Pons (tissue), 1 donor: Measurements from ENCODE around the gene FMNL2.

Experiments used
- DNase-seq: peaks from one replicate; pipeline ENCODE4 v3.0.0-alpha.2; 2016; ENCODE audit warnings: low spot score

The FMNL2 gene

DNA sequence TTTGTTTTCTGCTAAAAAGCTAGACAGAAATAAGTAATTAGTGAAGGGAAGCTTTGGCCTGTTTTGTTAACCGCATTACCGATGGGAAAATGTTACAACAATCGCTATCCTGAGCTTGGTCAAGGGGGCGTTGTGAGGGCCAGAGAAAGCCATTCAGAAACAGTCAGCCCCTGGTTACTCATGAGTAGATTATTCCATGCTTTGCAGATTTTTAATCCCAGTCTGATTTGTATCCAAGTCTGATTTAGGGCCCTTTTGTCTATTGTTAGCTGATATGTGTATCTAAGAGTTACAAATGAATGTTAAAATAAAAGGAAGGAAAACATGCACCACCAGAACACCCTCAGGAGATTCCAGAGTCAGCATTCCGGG lies 283.2 kb downstream of the FMNL2 start:
- no peak for DNase-seq

DNA sequence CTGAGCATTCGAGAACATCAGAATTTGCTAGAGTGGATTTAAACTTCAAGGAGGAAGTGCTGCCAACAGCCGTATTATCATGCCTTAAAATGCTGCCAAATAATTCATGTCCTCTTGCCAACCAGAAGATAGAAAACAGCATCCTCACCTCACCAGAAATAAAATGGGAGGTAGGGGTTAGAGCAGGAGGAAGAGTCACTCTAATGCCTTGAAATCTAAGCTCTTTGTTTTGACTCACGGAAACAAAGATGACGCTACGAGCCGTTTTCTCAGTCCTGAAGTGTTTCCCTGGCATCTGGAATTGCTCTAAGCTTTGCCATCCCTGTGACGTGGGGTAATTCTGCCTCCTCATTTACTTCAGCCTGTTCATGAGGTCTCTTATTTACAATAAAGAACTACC lies 285.2 kb downstream of the FMNL2 start:
- DNase-seq = no peak

DNA sequence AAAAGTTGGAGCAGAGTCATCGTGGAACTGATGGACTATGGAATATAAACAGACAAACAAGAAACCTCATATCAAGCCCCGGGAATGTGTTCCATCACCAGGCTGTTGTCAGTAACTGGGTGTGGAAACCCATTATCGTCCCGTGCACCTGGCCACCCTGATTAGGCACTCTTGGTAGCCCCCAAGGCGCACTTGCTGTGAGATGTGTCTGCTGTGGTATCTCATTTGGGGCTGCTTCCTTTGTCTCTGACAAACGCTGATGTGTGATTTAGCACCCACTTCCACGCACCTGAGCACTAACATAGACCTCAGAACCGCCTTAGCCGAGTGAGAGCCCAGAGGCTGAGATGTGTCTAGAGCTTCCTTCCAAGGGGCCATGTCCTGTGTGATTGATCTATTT lies 286.0 kb downstream of the FMNL2 start:
- no peak for DNase-seq

DNA sequence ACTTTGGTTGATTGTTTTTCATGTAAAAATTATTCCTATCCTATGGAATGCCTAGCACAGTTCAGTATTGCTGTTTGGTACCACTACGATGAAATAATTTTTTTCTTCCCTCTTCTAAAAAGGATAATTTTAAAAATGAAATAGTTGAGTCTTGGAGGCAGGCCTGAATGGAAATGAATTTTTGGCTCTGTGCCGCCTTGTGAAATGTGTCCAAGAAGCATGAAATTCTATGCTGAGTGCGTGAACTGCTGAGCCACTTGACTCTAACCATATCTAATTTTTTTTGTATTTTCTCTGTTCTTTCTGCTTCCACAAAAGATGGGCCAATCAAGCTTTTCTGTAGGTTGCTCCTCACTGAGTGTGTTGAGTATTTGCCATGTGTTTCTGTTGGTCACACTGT lies 287.2 kb downstream of the FMNL2 start:
- no peak for DNase-seq

DNA sequence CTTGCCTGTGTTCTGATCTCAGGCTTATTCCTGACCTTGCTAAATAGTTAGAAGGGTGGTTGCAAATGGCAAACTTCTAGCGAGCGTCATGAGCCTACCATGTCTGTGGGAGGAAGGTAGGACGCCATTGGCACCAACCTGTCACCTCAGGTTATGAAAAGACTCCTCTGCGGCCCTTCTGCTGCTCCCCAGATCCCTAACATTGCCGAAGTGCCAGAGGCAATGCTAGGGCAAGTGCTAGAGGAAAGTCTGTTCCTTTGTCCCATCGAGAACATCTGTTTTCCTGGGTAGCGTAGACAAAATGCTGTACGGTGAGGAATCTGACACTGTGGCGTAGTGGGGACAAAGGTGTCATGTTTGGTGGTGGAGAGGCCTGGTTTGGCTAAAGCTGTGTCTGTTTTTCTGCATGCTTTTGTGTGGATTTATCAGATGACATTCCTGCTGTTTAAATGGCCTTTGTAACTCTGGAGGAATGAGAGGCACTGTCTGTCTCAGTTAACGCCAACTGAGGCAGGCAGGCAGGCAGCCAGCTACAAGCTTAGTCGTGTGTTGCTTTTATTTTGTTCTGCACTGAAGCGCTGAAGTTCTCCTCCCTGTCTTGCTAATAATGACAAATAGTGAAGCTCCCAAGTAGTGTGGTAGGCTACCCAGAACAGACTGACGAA lies 288.2 kb downstream of the FMNL2 start:
- peak; percentile 80 for DNase-seq

DNA sequence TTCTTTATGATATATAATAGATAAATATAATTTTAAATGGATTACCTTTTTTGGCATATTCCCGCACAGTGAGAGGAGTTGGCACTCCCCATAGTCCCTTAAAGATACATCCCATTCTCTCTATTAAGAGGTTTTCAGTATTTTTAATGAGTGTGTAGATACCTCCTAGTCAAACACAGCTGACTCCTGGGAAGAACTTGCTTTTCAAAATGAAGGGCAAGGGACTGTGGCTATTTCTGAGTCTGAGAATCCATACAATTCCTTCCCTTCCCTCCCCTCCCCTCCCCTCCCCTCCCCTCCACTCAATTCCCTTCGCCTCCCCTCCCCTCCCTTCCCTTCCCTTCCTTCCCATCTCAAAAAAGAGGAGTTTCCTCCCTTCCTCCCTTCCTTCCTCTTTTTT lies 288.8 kb downstream of the FMNL2 start:
- DNase-seq = no peak

DNA sequence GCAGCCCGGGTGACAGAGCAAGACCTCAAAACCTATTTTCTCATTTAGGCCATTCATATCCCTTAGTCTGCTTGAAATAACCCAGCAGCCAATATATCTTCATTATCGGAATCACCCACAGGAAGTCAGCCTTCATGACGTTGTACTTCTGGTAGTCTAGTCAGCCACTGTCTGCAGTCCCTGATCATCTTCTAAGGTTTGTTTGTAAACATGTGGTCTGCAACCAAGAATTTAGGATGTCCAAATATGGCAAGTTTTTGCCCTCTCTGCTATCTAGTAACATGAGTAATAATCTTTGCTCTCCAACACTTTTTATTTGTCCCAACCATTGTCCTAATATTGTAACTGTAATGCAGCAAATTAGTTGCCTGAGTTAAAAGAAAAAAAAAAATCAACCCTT lies 289.8 kb downstream of the FMNL2 start:
- DNase-seq = no peak

DNA sequence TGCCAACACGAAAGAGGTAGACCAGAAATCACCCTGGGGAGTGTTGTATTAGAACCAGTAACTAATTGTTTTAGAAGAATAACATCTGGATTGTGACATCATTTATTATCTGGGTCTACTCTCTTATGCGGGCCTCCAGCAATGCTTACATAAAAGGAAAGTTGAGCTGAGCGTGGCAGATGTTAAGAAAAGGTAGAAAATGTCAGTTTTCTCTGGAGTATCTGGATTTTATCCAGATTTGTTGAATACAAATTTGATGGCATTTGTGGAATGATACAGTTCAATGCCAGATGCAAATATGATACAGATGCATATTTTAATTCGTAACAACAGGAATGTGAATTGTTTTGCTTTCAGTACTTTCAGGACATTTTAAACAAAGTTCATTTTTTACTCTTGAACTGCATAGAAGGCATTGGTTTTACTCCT lies 292.0 kb downstream of the FMNL2 start:
- no peak for DNase-seq

DNA sequence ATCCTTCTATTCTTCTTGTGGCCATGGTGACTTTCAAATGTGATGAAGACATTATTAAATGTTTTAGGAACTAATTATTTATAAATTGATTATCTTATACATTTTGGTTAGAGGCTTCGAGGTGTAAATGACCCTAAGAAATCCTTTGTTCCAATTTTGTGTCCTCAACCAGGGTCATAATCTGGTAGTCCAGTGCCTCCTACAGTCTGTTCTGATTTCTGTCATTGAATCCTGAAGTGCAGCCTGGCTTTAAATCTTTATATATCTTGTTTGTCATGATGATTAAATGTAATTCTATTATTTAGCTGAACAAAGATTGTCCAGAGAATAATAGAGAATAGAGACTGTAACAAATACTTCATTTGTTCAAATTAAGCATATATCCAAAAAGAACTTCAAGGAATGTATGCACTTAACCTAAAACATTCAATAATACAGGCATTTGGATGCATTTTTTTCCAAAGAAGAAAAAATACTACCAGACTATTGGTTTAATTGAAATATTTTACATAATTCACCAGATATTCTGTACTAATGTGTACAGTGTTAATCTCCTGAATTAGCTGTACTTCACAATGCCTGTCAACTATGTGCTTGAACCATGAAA lies 292.5 kb downstream of the FMNL2 start:
- DNase-seq = peak; percentile 85

DNA sequence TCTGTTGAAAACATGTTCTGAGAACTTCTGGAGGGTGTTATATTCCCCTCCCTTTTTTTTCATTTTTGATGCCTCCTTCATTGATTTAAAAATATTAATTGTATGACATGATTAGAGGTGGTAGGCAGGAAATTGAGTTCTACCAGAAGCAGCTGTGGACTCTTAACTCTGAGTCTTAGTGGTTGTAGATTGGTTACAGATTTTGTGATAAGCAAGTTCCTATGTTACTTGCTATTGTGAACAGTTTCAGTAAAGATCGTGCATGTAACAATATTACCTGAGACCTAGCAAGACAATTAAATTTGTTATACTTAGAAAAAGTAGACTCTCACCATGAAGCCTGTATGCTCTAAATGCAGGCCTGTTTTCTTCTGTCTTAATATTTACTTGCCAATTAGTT lies 294.2 kb downstream of the FMNL2 start:
- DNase-seq = no peak

DNA sequence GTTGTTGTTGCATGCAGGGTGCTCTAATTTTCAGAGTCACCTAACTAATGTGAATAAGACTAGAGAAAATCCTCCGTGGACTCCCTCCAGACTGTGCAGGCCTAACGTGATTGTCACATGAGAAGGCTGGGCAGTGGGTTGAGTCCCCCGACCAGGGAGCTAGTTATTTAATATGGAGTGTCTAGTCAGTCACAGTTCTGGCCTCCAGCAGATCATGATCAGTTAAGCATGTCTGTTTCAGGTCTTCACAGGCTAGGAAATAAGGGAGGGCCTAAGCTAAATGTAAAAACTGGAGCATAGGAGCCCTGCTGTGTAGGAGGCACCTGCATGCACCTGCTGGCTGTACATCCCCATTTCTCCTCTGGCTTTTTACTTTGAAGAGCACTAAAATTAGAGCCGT lies 295.5 kb downstream of the FMNL2 start:
- DNase-seq = no peak

DNA sequence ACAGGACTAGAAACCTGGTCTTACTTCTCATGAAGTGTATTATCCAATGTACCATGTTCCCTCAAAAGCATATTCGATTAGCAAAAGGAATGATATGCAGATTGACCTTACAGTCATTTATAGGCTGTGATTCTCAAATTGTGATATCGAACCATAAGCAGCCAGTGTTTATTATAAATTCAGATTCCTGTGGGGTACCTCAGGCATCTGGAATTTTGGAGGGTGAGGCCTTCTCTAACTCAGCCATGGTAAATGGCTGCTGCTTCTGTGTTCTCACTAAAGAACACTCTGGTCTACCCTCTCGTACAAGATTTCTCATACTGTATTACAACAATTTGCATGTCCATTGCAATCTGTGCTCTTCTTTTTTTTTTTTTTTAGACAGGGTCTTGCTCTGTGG lies 297.8 kb downstream of the FMNL2 start:
- no peak for DNase-seq

DNA sequence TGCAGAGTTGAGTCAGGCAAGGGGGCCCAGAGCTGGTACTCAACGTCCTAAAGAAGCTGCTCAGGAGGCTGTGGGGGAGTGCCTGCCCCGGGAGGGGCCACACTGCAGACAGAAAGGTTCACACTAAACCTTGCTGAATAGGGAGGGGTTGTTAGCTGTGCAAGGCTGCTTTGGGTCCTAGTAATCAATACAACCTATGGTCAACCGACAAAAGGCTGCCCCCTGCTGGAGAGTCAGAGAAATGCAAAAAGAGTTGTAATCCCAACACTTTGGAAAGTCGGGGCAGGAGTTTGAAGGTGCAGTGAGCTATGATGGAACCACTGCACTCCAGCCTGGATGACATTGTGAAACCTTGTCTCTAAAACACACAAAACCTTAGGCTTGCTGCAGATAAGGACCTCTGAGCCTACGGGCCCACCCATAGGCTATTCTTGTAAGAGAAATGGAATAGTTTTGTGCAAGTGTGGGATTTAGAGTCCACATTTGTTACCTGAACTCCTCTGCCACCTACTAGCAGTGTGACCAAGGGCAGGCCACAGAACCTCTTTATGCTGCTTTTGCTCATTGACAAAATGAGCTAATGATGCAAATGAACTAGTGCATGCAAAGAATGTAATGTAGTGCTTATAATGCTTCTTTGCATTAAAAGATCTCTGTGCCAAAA lies 300.8 kb downstream of the FMNL2 start:
- DNase-seq = peak; percentile 69

DNA sequence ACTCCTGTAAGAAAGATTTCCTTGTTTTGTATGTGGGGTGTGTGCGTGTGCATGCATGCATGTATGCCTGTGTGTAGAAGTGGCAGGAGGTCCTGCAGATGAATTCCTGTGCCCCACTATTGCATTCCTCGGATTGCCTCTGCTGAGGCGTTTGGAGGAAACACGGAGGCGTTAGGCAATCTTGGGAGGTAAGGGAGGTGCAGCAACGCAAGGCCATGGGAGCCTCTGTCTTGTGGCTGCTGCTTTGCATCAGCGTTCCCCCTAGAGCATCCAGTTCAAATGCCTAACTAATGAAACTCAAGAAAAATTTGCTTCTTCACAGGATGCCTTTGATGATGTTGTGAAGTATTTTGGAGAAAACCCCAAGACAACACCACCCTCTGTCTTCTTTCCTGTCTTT lies 302.3 kb downstream of the FMNL2 start:
- DNase-seq = no peak

DNA sequence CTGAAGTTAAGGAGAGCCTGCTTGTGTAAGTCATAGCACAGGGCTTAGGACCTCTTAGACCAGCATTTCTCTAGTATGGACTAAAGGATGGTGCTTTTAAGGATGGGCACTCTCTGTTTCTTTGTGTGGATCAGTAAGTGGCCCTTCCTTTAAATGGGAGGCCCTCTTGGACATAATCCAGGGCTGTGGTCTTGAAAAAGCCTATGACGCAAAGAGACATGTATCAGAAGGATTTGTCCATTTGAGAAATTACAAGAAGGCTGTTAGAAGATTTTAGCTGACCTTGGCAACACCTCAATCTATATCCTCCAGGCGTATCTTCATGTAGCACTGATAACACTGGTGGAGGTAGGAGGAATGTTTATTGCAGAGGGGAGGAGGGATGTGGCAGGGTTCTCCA lies 303.1 kb downstream of the FMNL2 start:
- no peak for DNase-seq

DNA sequence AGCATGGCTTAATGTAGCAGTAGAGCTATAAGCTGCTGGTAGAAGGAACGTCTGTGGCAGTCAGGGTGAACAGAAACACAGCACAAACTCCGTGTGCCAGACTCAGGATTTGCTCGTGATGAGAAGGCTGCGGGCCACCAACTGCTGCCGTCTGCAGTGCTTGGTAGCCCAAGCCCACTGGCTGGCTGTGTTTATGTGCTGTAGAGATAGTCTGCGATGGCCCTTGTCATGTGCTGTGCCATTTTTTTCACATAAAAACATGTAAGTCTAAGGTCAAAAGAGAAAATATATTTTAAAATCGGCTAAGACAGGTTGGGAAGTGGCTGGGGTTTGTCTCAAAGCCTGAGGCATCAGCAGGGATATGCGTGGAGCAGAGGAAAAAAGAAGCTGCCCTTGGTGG lies 303.6 kb downstream of the FMNL2 start:
- no peak for DNase-seq

DNA sequence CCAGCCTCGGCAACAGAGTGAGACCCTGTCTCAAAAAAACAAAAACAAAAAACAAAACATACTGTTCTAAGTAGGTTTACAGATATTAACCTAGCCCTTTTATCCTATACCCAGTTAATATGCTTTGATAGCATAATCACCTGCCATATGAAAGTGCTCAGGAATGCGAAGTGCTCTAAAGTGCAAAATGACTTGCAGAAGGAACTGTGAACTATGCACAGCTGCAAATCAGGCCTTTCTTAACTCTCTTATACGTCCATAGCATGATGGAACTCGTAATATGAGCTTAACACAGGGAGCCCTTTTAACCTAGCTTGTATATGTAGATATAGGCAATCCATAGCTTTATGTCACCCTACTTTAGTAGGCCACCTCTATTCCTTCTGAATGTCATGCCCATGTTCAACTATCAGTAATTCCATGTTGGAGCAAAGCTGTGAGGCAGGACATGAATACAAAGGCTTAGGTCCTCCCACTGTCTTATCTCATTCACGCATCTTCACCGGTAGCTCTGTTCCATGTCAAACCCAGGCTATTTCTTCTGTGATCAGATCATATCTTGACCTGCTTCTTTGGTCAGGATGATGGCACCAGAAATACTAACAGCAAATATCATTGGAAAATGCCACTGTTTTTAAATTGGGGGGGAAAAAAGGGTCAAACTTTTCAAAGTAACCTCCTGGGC lies 309.4 kb downstream of the FMNL2 start:
- no peak for DNase-seq

DNA sequence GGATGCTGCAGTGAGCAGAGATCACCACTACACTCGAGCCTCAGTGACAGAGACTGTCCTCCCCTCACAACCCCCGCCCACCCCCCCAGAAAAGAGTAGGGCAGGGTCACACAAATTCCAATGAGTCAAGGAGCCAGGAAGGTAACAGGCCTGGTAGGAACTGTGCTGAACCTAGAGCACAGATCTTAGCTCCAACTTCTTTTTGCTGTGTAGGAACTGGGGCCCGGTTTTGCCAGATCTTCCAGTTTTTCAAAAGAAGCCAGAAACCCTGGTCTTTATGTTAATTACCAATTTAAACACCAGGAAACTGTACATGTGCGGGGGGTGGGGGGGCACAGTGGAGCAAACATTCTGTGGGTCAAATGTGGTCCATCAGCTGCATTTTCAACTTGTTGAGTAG lies 311.3 kb downstream of the FMNL2 start:
- no peak for DNase-seq

DNA sequence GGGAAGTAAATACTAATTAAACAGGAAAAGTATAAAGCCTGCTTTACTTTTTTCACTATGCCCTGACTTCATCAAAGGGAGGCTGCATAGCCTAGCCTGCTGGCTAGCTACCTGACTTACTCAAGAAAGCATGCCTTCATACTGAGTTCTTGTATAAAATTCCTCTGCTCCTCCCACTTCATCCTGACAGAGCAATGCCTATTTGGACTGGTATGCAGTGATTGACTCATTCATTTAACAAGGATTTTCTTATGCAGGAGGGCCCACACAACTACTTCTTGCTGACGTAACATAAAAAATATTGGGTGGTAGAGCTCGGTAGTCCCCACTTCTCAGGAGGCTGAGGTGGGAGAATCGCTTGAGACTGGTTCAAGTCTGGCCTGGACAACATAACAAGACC lies 311.8 kb downstream of the FMNL2 start:
- DNase-seq = no peak

DNA sequence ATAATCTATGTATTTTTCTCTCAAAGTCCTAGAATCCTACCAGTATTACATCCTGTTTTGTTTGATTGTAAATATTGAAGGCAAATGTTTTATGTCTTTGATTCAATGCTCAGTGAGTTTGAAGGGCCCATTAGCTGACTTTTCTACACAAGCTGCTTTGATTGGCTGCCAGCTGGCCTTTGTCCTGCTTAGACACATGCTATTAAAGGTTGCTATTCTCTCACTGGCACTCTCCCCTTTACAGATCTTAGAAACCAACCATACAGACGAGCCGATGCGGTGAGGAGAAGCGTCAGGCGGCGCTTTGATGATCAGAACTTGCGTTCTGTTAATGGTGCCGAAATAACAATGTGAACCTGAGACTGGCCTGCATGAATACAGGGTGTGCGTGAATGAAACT lies 312.6 kb downstream of the FMNL2 start:
- DNase-seq = peak; percentile 78

DNA sequence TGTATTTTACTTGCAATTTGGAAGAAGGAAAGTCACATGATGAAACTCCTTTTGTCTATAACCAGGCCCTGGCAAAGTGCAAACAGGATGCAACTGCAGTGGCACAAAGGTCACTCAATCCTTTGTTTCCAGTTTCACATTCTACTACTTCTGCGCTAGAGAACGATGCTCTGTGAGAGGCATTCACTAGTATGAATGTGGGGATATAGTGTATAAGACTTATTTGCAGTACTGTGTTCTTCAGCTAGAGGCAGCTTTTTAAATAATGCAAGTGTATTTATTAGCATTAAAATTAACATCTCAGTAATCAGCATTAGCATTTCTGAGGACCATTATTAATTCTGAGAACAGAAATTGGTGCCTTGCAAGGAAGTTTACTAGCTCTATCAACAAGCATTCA lies 313.4 kb downstream of the FMNL2 start:
- DNase-seq = peak; percentile 65

DNA sequence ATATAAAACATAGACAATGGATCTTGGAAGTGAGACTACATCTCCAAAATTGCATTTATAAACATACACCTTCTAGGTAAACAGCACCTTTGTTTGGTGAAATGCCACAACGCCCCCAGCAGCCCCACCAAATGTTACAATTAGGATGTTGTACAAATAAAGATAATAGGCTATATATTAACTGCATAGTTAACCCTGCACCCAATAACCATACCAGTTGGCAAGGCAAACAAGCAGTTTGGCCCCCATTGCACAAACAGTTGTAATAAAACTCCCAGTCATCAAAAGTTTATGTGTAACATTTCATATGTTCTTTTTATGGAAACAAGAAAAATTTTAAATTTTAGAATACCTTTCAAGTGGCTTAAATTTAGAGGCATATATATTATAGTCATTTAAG lies 315.0 kb downstream of the FMNL2 start:
- DNase-seq = no peak

DNA sequence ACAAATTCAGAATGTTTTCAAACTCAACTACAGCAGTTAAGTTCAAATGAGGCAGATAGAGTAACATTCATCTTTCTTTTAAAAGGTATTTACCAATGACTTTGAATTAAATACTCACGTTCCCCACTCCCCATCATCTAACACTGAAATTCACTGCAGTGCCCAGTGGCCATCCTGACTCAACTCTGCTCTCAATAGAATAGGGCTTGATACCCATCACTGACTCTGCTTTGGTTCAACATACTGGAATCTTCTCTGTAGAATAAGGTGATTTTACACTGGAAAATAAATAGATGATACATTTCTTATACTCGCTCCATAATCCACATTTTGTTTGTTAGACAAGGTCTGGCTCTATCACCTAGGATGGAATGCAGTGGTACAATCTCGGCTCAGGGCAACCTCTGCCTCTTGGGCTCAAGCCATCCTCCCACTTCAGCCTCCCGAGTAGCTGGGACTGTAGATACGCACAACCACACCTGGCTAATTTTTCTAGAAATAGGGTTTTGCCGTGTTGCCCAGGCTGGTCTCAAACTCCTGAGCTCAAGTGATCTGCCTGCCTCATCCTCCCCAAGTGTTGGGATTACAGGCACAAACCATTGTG lies 315.9 kb downstream of the FMNL2 start:
- DNase-seq = no peak
